Measurements from ENCODE around the gene KCTD7.

Gene KCTD7

DNA sequence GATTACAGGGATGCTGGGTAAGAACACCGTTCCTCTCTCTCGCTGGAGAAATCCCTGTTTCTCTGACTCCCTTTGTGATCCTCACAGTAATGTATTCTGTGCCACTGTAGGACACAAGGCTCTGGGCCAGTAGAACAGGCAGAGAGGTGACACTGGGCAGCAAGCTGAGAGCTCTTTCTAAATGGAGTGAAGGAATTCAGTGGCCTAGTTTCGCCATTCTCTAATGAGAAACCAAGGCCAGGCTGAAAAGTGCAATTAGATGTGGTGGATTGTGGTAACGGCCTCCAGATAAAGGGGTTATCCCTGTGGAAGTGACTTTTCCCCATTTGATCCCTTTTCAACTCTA, 12.8 kb downstream of the KCTD7 start:
- H3K27ac ChIP-seq (ENCODE audit: low read length), result no peak overlapping the region
- H3K4me1 ChIP-seq (ENCODE audit: insufficient read depth, low read length), result no peaks in the 10 kb centered on the region
- H2AFZ ChIP-seq (ENCODE audit: low read depth, low read length), result no peak overlapping the region
- no peak overlapping the region for H3K4me2 ChIP-seq (ENCODE audit: insufficient read depth, low read length)
- ATAC-seq (ENCODE audit: insufficient read depth, low read depth) (no peak), DNase-seq (no peak)
- TF ChIP-seq EZH2 (IDR thresholded peaks at IDR 0.05; ENCODE audit: borderline replicate concordance, low read depth, low read length, severe bottlenecking), result no peak
- TF ChIP-seq, protein P1, sequence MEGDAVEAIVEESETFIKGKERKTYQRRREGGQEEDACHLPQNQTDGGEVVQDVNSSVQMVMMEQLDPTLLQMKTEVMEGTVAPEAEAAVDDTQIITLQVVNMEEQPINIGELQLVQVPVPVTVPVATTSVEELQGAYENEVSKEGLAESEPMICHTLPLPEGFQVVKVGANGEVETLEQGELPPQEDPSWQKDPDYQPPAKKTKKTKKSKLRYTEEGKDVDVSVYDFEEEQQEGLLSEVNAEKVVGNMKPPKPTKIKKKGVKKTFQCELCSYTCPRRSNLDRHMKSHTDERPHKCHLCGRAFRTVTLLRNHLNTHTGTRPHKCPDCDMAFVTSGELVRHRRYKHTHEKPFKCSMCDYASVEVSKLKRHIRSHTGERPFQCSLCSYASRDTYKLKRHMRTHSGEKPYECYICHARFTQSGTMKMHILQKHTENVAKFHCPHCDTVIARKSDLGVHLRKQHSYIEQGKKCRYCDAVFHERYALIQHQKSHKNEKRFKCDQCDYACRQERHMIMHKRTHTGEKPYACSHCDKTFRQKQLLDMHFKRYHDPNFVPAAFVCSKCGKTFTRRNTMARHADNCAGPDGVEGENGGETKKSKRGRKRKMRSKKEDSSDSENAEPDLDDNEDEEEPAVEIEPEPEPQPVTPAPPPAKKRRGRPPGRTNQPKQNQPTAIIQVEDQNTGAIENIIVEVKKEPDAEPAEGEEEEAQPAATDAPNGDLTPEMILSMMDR (IDR thresholded peaks at IDR 0.05; ENCODE audit: borderline replicate concordance, extremely low read depth, low read length, poor library complexity, severe bottlenecking), result no peak
- H4K20me1 ChIP-seq (ENCODE audit: insufficient read depth, low read length), result no peaks in the 10 kb centered on the region
- no peak overlapping the region for H3K4me3 ChIP-seq (ENCODE audit: low read depth in 1 of 2, low read length in 2 of 2)
- H3K79me2 ChIP-seq (ENCODE audit: insufficient read depth, low read length), result no peaks in the 10 kb centered on the region
- H3K9me3 ChIP-seq (ENCODE audit: insufficient read depth, low read length, severe bottlenecking), result no peaks in the 10 kb centered on the region
- H3K9ac ChIP-seq (ENCODE audit: low read depth, low read length), result no peak overlapping the region
- H3K36me3 ChIP-seq (ENCODE audit: insufficient read depth, low read length), result peaks cover 27% of the 10 kb centered on the region
- H3K27me3 ChIP-seq (ENCODE audit: insufficient read depth, low read length, poor library complexity), result no peaks in the 10 kb centered on the region

DNA sequence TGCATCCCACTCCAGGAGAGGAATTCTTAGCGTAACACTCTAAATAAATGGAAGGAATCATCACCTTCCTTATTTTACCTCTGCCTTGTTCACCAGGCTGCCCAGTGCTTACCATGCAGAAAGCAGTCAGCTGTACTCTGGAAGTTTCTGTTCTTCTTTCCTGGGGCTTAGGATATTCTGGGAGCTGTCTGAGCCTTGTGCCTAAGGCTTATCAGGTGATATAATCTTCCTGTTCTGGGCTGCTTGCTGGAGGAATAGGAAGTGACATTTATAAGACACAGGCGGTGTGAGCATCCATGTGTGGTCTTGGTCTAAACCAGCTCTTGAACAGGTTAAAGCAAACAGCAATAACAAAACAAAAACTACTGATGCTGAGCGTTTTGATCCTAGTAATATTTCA, 13.5 kb downstream of the KCTD7 start:
- Histone ChIP-seq H3K9me3 (ENCODE audit: insufficient read depth, low read length, severe bottlenecking) (no peaks in the 10 kb centered on the region), H3K79me2 (ENCODE audit: insufficient read depth, low read length) (no peaks in the 10 kb centered on the region), H3K4me3 (ENCODE audit: low read depth in 1 of 2, low read length in 2 of 2) (no peak overlapping the region), H3K4me1 (ENCODE audit: insufficient read depth, low read length) (no peaks in the 10 kb centered on the region), H4K20me1 (ENCODE audit: insufficient read depth, low read length) (no peaks in the 10 kb centered on the region), H3K27me3 (ENCODE audit: insufficient read depth, low read length, poor library complexity) (no peaks in the 10 kb centered on the region), H3K4me2 (ENCODE audit: insufficient read depth, low read length) (no peak overlapping the region), H2AFZ (ENCODE audit: low read depth, low read length) (no peak overlapping the region), H3K27ac (ENCODE audit: low read length) (no peak overlapping the region), H3K36me3 (ENCODE audit: insufficient read depth, low read length) (peaks cover 27% of the 10 kb centered on the region), H3K9ac (ENCODE audit: low read depth, low read length) (no peak overlapping the region)
- ATAC-seq (ENCODE audit: insufficient read depth, low read depth) (no peak), DNase-seq (no peak)
- no peak for TF ChIP-seq EZH2 (IDR thresholded peaks at IDR 0.05; ENCODE audit: borderline replicate concordance, low read depth, low read length, severe bottlenecking)
- TF ChIP-seq, protein P1 (IDR thresholded peaks at IDR 0.05; ENCODE audit: borderline replicate concordance, extremely low read depth, low read length, poor library complexity, severe bottlenecking), result no peak

DNA sequence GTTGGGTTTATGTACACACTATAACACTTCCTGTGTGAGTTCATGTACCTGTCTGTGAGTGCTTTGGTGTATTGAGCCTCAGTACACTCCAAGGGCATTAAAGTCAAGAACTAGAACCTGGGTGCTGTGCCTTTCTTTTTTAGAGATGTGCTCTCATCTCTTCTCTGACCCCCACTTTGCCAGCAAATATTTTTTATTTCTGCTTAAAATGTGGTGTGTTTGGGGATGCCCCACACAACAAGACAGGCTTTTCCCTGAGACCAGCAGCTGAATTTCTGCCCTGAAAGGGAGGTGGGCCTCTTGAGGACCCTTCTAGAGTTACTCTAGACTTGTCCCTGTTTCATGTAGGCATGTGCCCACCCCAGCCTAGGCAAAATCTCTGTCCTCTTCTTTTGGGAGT, 14.3 kb downstream of the KCTD7 start:
- no peak overlapping the region for H3K4me2 ChIP-seq (ENCODE audit: insufficient read depth, low read length)

More for the DNA sequence above, 14.3 kb downstream of the KCTD7 start:
- DNase-seq (no peak), ATAC-seq (ENCODE audit: insufficient read depth, low read depth) (no peak)
- no peaks in the 10 kb centered on the region for H3K9me3 ChIP-seq (ENCODE audit: insufficient read depth, low read length, severe bottlenecking)
- TF ChIP-seq, protein P1 (IDR thresholded peaks at IDR 0.05; ENCODE audit: borderline replicate concordance, extremely low read depth, low read length, poor library complexity, severe bottlenecking), result no peak
- no peak for TF ChIP-seq EZH2 (IDR thresholded peaks at IDR 0.05; ENCODE audit: borderline replicate concordance, low read depth, low read length, severe bottlenecking)
- H3K9ac ChIP-seq (ENCODE audit: low read depth, low read length), result no peak overlapping the region
- no peak overlapping the region for H2AFZ ChIP-seq (ENCODE audit: low read depth, low read length)
- H3K79me2 ChIP-seq (ENCODE audit: insufficient read depth, low read length), result no peaks in the 10 kb centered on the region
- H4K20me1 ChIP-seq (ENCODE audit: insufficient read depth, low read length), result no peaks in the 10 kb centered on the region
- H3K36me3 ChIP-seq (ENCODE audit: insufficient read depth, low read length), result peaks cover 27% of the 10 kb centered on the region
- H3K4me3 ChIP-seq (ENCODE audit: low read depth in 1 of 2, low read length in 2 of 2), result no peak overlapping the region
- no peaks in the 10 kb centered on the region for H3K27me3 ChIP-seq (ENCODE audit: insufficient read depth, low read length, poor library complexity)
- H3K4me1 ChIP-seq (ENCODE audit: insufficient read depth, low read length), result no peaks in the 10 kb centered on the region
- H3K27ac ChIP-seq (ENCODE audit: low read length), result no peak overlapping the region
